Measurements from ENCODE around the gene RAVER2. TPM values are rescaled to one million over a fixed set of nuclear protein-coding genes. Genes with fewer than 3 reads are reported as not detected.

Gene RAVER2
- total and polyA plus RNA-seq, 2 donors (not counting 3 experiments of a cell fraction or from before 2014, with no cell fraction given), result 6.0 to 13.9 TPM

- no TSS peak for BruUV-seq (replicated peaks)
- Histone ChIP-seq H3K4me3 (replicated peaks in 1 of 3; ENCODE audit: insufficient read depth in 1 of 3, low read depth in 1 of 3, low read length in 3 of 3) (no peak overlapping the region), H3K9ac (replicated peaks; ENCODE audit: extremely low read depth, insufficient read depth, low read length) (no peak overlapping the region), H2AFZ (ENCODE audit: low read depth, low read length) (no peak overlapping the region), H3K27ac (ENCODE audit: insufficient read depth, low read depth, low read length) (no peak overlapping the region), H3K9me3 (replicated peaks; ENCODE audit: control insufficient read depth, insufficient read depth, low read length) (no peaks in the 10 kb centered on the region), H4K20me1 (replicated peaks; ENCODE audit: control insufficient read depth, extremely low read depth, insufficient read depth, low read length) (no peaks in the 10 kb centered on the region), H3K79me2 (ENCODE audit: control insufficient read depth, insufficient read depth, low read length) (no peaks in the 10 kb centered on the region), H3K4me1 (ENCODE audit: control insufficient read depth, extremely low read depth, insufficient read depth, low read length) (peaks cover 54% of the 10 kb centered on the region), H3K27me3 (ENCODE audit: control insufficient read depth in 2 of 2, insufficient read depth in 2 of 2, low read length in 2 of 2) (no peaks in the 10 kb centered on the region), H3K9me1 (replicated peaks; ENCODE audit: control insufficient read depth, extremely low read depth, insufficient read depth, low read length) (no peaks in the 10 kb centered on the region), H3K36me3 (ENCODE audit: control insufficient read depth in 2 of 2, extremely low read depth in 1 of 2, insufficient read depth in 2 of 2, low read length in 2 of 2) (peaks cover 3 to 45% of the 10 kb centered on the region in 2 experiments), H3K4me2 (ENCODE audit: insufficient read depth, low read length) (no peak overlapping the region)
- intact Hi-C loops (cut with micrococcal nuclease), result loop anchor here (10.0 kb wide), 1 partner anchor 845 kb away; no protein-coding TSS in a partner anchor
- POLR2A ChIA-PET, result no interaction called here
- no peak for FAIRE-seq
- dilution Hi-C loops (cut with MboI; ENCODE audit: extremely low pct_ligation_motif_present, low sequenced_read_pairs), result no loop called here
- CTCF ChIA-PET, result interaction anchor here (1.2 kb wide), 1 partner anchor 17 kb away, joined by 3 read pairs; no protein-coding TSS in a partner anchor
- no peak for DNase-seq (ENCODE audit: low read depth, low spot score)
- no peak for TF ChIP-seq JUN (IDR thresholded peaks at IDR 0.05; ENCODE audit: borderline replicate concordance, insufficient read depth, insufficient read length, low read depth)
- no peak for TF ChIP-seq GATA2 (IDR thresholded peaks at IDR 0.05; ENCODE audit: insufficient read depth, insufficient read length, low read depth, low read length)
- TF ChIP-seq FOS (IDR thresholded peaks at IDR 0.05; ENCODE audit: borderline replicate concordance, insufficient read depth, low read length), result no peak
- TF ChIP-seq MAX (IDR thresholded peaks at IDR 0.05; ENCODE audit: insufficient read depth, insufficient read length), result no peak
- no peak for TF ChIP-seq POLR2A (IDR thresholded peaks at IDR 0.05; ENCODE audit: low read depth, low read length)
Measured at GRCh38 chr1:64839732-64840405, 95.0 kb downstream of the RAVER2 start.

DNA sequence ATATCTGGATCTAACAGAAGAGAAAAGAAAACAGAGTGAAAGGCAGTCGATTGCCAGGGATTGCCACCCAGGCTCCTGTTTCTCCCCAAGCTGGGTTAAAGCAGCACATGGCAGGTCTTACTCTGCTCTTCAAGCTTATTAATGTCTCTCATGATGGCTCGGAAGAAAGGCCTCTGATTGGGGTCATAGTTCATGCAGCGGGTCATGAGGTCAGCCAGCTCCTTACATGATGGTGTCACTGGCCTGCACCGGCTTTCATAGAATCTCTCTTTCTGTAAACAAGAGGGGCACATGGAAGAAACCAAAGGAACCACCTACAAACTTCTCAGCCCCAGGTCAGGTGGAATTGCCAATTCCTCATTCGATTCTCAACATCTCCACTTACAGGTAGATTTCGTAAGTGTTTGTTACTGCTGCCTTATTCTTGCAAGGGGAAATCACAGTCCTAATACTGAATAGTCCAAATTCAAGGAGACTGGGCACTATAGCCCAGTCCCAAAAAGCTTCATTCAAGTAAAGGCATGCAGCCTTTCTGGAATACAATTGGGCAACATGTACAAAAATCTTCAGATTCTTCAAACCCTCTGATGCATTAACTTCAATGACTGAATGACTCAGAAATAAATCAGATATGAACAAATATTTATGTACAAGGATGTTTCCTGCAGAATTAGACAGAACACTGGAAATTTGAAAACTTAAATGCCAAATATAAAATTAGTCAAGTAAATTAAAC, 96.6 kb downstream of the RAVER2 start:
- TF ChIP-seq JUN (IDR thresholded peaks at IDR 0.05; ENCODE audit: borderline replicate concordance, insufficient read depth, insufficient read length, low read depth) (no peak), POLR2A (IDR thresholded peaks at IDR 0.05; ENCODE audit: low read depth, low read length) (no peak), MYC (IDR thresholded peaks at IDR 0.05; ENCODE audit: low read depth, low read length) (no peak), FOS (IDR thresholded peaks at IDR 0.05; ENCODE audit: borderline replicate concordance, insufficient read depth, low read length) (peak; percentile 10), GATA2 (IDR thresholded peaks at IDR 0.05; ENCODE audit: insufficient read depth, insufficient read length, low read depth, low read length) (no peak), EZH2 (IDR thresholded peaks at IDR 0.05; ENCODE audit: borderline replicate concordance, low read depth, low read length, severe bottlenecking) (no peak)
- Histone ChIP-seq H3K9me1 (replicated peaks; ENCODE audit: control insufficient read depth, extremely low read depth, insufficient read depth, low read length) (no peaks in the 10 kb centered on the region), H3K79me2 (ENCODE audit: control insufficient read depth, insufficient read depth, low read length) (no peaks in the 10 kb centered on the region), H3K9ac (replicated peaks; ENCODE audit: extremely low read depth, insufficient read depth, low read length) (no peak overlapping the region), H3K9me3 (replicated peaks; ENCODE audit: control insufficient read depth, insufficient read depth, low read length) (no peaks in the 10 kb centered on the region), H3K4me3 (replicated peaks in 1 of 3; ENCODE audit: insufficient read depth in 1 of 3, low read depth in 1 of 3, low read length in 3 of 3) (no peak overlapping the region), H3K4me2 (ENCODE audit: insufficient read depth, low read length) (no peak overlapping the region), H2AFZ (ENCODE audit: low read depth, low read length) (no peak overlapping the region), H3K27ac (ENCODE audit: insufficient read depth, low read depth, low read length) (no peak overlapping the region), H3K4me1 (ENCODE audit: control insufficient read depth, extremely low read depth, insufficient read depth, low read length) (peaks cover 40% of the 10 kb centered on the region), H3K27me3 (ENCODE audit: control insufficient read depth in 2 of 2, insufficient read depth in 2 of 2, low read length in 2 of 2) (no peaks in the 10 kb centered on the region), H3K36me3 (ENCODE audit: control insufficient read depth in 2 of 2, extremely low read depth in 1 of 2, insufficient read depth in 2 of 2, low read length in 2 of 2) (peaks cover 3 to 46% of the 10 kb centered on the region in 2 experiments), H4K20me1 (replicated peaks; ENCODE audit: control insufficient read depth, extremely low read depth, insufficient read depth, low read length) (no peaks in the 10 kb centered on the region)
- BruUV-seq (replicated peaks), result no TSS peak
- dilution Hi-C loops (cut with MboI; ENCODE audit: extremely low pct_ligation_motif_present, low sequenced_read_pairs), result no loop called here
- CTCF ChIA-PET, result interaction anchor here (1.3 kb wide), 1 partner anchor 123 kb away, joined by 3 read pairs; no protein-coding TSS in a partner anchor
- DNase-seq (ENCODE audit: low read depth, low spot score) (no peak), FAIRE-seq (peak; percentile 42)
- intact Hi-C loops (cut with micrococcal nuclease), result no loop called here
- POLR2A ChIA-PET, result no interaction called here
